Muscle layer of duodenum (tissue), 2 donors: ENCODE measurements around the gene CHIC2.
"Not testable (repeated sequence)": the region's sequence is repeated elsewhere in the genome, so short reads cannot be mapped to it uniquely, and the experiment has no call there.

Experiments used
- H3K27ac ChIP-seq: one replicate; pipeline ENCODE4 v1.7.0; 2013; ENCODE audit warnings: mild to moderate bottlenecking, low read length
- H3K27me3 ChIP-seq: one replicate; pipeline ENCODE4 v1.7.0; 2013; ENCODE audit warnings: low read depth, mild to moderate bottlenecking, control low read depth, low read length
- H3K36me3 ChIP-seq, 2 donors: one replicate each; pipeline ENCODE4 v1.7.0; 2013; ENCODE audit warnings: low read length in 2 of 2, control low read depth in 1 of 2, mild to moderate bottlenecking in 1 of 2; ENCODE audit not compliant: insufficient read depth in 2 of 2, control insufficient read depth in 1 of 2
- H3K4me1 ChIP-seq, 2 donors: one replicate each; pipeline ENCODE4 v1.7.0; 2013; ENCODE audit warnings: low read length in 2 of 2, mild to moderate bottlenecking in 2 of 2, control low read depth in 1 of 2, moderate library complexity in 1 of 2; ENCODE audit not compliant: insufficient read depth in 2 of 2, control insufficient read depth in 1 of 2
- H3K4me3 ChIP-seq, 2 donors: one replicate each; pipeline ENCODE4 v1.7.0; 2013; ENCODE audit warnings: low read length in 2 of 2, low read depth in 1 of 2, mild to moderate bottlenecking in 1 of 2
- H3K9me3 ChIP-seq, 2 donors: one replicate each; pipeline ENCODE4 v1.7.0; 2013; ENCODE audit warnings: low read length in 2 of 2, control low read depth in 1 of 2, mild to moderate bottlenecking in 1 of 2; ENCODE audit not compliant: control insufficient read depth in 1 of 2
- donor health status: healthy.

CHIC2 gene

DNA sequence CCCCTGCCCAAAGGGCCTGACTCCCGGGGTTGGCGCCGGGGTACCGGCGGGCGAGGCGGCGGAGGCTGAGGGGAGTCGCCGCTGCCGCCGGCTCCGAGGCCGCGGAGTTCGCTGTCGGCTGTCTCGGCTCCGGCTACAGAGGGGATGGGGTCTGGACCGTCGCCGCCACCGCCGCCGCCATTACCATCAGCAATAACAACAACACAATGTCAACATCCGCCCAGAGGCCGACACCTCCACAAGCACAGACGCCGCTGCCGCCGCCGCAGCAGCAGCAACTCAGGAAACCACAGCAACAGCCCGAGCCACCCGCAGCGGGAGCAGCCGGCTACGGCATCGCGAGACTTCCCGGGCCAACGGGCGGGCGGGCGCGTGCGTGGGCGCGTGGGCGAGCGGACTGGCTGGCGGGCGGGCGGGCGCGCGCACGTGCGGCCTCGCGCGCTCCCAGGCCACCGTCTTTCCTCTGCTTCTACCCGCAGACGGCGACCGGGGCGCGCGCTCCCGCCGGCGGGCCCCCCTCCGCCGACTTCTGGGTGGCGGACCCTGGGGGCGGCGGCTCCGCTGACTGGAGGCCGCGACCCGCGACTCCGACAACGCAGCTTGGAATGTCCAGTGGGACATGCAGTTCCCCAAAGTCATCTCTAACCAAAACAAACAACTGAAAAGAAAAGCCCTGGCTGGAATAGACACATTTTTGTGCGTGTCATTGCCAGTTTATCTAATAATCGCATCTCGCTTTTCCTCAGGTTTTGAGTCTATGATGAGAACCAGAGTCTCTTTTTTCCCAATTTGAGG, at the start of gene CHIC2:
TSS of gene CHIC2 (minus strand) at position 289 of the 795 bp plus-strand sequence. CDS start 305 bp downstream, outside the sequence.
- Histone ChIP-seq H3K27ac (peak within 1 kb of the TSS; percentile 90), H3K4me3 (peak within 1 kb of the TSS; percentile 82 to 96), H3K27me3 (no peaks in the 10 kb centered on the region), H3K4me1 (peaks cover 6 to 29% of the 10 kb centered on the region in 2 donors), H3K36me3 (peaks cover 0 to 19% of the 10 kb centered on the region in 2 donors), H3K9me3 (no peaks in the 10 kb centered on the region)

DNA sequence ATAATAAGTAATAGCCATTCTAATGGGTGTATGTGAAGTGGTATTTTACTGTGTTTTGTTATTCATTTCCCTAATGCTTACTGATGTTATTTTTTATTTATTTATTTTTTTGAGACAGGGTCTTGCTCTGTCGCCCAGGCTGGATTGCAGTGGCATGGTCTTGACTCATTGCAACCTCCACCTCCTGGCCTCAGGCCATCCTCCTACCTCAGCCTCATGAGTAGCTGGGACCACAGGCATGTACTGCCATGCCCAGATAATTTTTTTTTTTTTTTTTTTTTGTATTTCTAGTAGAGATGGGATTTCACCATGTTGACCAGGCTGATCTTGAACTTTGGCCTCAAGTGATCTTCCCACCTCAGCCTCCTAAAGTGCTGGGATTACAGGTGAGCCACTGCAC, 48.8 kb upstream of the CHIC2 start:
- H3K4me3 ChIP-seq, H3K4me1 ChIP-seq, H3K9me3 ChIP-seq, H3K27ac ChIP-seq, H3K36me3 ChIP-seq: not testable (repeated sequence)
- H3K27me3 ChIP-seq: peaks cover 24% of the 10 kb centered on the region

DNA sequence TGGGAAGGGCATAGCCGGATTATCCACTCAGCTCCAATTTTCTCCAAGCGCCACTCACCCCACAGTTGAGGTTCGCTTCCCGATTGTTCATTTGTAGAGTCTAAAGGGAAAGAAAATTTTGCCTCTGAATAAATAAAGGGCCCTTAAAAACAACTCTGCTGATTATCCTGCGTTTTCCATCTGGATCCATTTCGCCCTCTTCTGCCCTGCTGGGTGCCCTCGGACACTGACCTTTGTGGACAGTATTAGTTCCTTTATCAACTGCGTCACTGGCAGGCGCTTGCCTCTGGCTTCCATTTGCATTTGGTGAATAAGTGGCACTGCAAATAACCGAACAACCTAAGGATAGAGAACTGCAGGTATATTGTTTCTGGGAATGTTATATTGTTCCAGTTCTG, 45.6 kb upstream of the CHIC2 start:
- Histone ChIP-seq H3K27me3 (peaks cover 42% of the 10 kb centered on the region), H3K4me3 (peak overlapping the region in 1 of 2 donors; percentile 20), H3K9me3 (no peaks in the 10 kb centered on the region), H3K4me1 (peaks cover 0 to 9% of the 10 kb centered on the region in 2 donors), H3K36me3 (no peaks in the 10 kb centered on the region), H3K27ac (no peak overlapping the region)

DNA sequence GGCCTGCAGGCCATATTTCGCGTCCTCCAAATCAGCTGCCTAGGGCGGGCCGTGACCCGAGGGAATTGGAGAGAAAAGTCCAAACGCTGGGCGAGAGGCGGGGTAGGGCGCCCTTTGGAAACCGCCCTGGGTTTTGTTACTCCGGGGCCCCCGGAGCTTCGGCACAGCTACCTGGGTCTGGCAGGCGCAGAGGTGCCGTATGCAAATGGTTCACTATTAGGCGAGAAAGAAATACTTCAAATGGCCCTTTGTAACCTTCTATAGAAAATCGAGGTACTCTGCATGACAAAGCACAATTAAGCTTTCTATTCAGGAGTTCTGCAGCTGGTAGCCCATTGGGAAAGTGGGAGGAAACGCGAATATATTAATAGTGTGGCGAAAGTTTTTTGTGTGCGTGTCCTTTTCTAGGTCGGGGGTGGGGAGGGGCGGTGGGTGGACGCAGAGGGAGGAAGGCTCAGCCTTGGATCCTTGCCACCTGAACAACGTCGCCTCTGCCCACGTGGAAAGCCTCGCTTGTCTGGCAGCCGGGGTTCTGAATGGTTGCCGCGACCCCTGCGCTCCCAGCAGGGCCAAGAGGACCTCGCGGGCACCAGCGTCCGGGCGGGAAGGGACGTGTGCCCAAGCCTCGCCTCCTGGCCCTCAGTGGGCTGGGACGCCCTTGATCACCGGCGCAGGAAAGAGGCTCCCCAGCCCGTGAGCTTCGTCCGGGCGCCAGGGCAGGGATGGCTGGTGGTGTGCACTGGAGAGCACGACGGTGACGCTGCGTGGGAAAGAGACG, 45.0 kb upstream of the CHIC2 start:
- H3K4me3 ChIP-seq: peak overlapping the region in 1 of 2 donors; percentile 20
- H3K27ac ChIP-seq: no peak overlapping the region
- no peaks in the 10 kb centered on the region for H3K9me3 ChIP-seq
- H3K27me3 ChIP-seq: peaks cover 46% of the 10 kb centered on the region
- H3K36me3 ChIP-seq: no peaks in the 10 kb centered on the region
- H3K4me1 ChIP-seq: peaks cover 0 to 9% of the 10 kb centered on the region in 2 donors

DNA sequence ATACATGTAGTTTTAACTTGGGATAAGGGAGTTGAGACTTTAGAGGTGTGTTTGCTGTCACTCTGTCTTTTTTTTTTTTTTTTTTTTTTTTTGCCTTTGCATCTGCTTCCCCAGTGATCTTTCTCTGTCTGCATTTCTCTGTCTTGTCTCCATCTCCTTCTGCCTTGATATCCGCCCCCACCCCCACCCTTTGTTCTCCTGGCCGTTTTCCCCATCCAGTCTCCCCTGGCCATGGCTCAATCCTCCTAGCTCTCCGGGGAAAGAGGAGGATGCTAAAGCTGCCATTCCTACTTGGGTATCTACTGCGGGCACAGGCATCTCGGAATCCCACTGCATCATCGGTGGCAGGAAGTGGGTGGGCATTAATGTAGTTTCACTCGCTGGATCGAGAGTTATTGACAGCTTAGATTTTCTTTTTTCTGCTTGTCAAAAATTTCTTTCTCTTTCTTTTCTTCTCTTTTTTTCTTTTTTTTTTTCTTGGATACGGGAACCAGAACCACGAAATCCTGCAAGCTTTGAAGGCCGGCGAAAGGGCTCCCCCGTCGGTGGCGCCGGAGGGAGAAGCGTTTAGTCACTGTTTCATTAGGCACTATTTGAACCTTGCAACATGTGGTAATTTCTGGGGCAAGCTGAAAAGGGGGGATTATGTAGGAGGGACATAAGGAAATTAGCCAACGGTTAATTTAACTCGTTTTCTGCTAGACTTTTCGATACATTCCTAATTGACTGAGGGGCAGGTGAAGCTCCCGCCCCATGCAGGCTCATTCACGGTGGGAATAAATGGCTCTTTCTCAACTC, 43.7 kb upstream of the CHIC2 start:
- H3K27ac ChIP-seq: no peak overlapping the region
- no peaks in the 10 kb centered on the region for H3K36me3 ChIP-seq
- H3K4me3 ChIP-seq: no peak overlapping the region
- H3K27me3 ChIP-seq: peaks cover 57% of the 10 kb centered on the region
- peaks cover 0 to 22% of the 10 kb centered on the region in 2 donors for H3K4me1 ChIP-seq
- H3K9me3 ChIP-seq: no peaks in the 10 kb centered on the region

DNA sequence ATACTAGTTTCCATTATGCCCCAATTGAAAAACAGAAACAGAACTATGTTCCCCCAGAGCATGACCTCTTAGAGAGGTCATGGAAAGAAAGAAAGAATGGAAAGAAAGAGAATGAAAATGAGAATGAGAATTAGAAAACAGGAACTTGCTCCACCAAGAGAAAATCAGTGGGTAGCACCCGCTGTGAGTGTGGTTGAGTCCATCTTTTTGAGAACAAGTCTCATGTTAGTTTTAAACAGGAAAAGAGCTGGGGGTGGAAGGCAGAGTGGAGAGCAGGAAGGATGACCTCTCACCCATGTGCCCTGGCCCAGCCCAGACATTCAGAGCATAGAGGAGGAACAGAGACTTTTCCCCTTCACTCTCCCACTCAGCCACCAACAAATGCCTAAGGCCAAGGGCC, 40.5 kb upstream of the CHIC2 start:
- peaks cover 6 to 40% of the 10 kb centered on the region in 2 donors for H3K4me1 ChIP-seq
- H3K27ac ChIP-seq: no peak overlapping the region
- no peaks in the 10 kb centered on the region for H3K36me3 ChIP-seq
- no peaks in the 10 kb centered on the region for H3K9me3 ChIP-seq
- no peak overlapping the region for H3K4me3 ChIP-seq
- H3K27me3 ChIP-seq: peaks cover 75% of the 10 kb centered on the region

DNA sequence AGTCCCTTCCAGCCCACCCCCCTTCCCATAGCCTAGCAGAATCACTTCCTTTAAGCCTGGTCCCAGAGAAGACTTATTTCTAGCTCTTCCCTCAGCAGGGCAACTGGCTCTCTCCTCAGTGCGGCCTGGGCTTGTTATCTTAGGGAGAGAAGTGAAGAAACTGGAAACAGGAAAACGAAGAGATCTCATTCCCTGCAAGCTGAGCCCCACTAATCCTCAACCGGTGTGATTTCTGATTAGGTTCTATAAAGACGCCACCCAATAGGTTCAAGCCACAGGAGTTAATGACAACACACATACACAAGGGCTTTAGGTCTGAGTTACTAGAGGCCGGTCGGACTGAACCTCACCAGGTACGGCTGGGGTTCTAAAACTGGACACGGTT, 38.8 kb upstream of the CHIC2 start:
- Histone ChIP-seq H3K9me3 (no peaks in the 10 kb centered on the region), H3K4me3 (peak overlapping the region; percentile 31 to 33), H3K4me1 (peaks cover 6 to 39% of the 10 kb centered on the region in 2 donors), H3K27me3 (peaks cover 76% of the 10 kb centered on the region), H3K27ac (no peak overlapping the region), H3K36me3 (no peaks in the 10 kb centered on the region)

DNA sequence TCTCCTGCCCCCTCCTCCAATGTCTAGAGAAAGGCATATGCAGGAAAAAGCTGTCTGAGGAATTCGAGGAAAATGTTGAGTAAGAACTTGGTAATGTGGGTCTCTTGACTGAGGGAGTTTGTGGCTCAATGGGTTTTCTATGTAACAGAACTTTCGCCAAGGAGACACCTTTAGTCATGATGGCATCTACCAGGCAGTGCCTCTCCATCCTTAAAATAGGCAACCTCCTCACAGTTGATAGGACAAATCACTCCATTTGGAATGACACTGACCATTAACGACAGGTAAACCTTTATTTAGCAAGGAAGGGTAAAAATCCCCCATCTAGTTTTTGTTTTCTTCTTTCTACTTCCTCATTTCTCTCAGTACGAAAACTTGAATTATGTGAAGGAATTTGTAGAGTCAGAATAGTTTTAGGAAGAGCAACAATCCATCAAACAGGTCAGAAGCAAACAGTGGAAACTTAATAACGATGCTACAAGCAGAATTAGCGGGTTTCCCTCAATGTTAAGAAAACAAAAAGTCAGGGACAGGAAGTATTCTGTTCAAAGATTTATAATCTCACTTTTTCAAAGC, 38.2 kb upstream of the CHIC2 start:
- Histone ChIP-seq H3K27me3 (peaks cover 76% of the 10 kb centered on the region), H3K9me3 (no peaks in the 10 kb centered on the region), H3K27ac (no peak overlapping the region), H3K4me3 (no peak overlapping the region), H3K36me3 (no peaks in the 10 kb centered on the region), H3K4me1 (peaks cover 6 to 39% of the 10 kb centered on the region in 2 donors)

DNA sequence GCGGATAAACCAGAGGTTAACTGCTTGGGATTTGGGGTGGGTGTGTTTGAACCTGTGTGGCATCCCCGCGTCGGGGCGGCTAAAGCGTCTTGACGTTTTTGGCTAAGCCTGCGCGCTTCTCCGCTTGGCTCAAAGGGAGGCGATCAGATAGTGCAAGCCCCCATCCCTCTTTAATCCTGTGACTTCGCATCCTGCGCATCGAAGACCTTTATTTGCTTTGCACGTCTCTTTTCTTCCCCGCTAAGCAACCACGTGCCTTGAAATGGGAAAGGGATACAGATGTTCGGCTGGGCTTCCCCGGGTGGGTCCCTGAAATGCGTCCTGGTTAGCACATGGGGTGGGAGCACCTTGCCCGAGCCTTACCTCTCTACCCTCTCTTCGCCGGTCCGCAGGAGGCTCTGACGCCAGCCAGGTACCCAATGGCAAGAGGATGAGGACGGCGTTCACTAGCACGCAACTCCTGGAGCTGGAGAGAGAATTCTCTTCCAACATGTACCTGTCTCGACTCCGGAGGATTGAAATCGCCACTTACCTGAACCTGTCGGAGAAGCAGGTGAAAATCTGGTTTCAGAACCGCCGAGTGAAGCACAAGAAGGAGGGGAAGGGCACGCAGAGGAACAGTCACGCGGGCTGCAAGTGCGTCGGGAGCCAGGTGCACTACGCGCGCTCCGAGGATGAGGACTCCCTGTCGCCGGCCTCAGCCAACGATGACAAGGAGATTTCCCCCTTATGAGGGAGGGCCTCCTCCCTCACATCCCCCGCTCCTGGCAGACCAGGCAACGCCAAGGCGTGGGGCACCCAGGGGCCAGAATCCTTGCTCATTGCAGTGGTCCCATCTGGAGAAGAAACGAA, 37.0 kb upstream of the CHIC2 start:
- H3K27me3 ChIP-seq: peaks cover 80% of the 10 kb centered on the region
- H3K4me3 ChIP-seq: peak overlapping the region; percentile 4 to 57
- no peaks in the 10 kb centered on the region for H3K36me3 ChIP-seq
- H3K9me3 ChIP-seq: no peaks in the 10 kb centered on the region
- H3K4me1 ChIP-seq: peaks cover 6 to 39% of the 10 kb centered on the region in 2 donors
- no peak overlapping the region for H3K27ac ChIP-seq

DNA sequence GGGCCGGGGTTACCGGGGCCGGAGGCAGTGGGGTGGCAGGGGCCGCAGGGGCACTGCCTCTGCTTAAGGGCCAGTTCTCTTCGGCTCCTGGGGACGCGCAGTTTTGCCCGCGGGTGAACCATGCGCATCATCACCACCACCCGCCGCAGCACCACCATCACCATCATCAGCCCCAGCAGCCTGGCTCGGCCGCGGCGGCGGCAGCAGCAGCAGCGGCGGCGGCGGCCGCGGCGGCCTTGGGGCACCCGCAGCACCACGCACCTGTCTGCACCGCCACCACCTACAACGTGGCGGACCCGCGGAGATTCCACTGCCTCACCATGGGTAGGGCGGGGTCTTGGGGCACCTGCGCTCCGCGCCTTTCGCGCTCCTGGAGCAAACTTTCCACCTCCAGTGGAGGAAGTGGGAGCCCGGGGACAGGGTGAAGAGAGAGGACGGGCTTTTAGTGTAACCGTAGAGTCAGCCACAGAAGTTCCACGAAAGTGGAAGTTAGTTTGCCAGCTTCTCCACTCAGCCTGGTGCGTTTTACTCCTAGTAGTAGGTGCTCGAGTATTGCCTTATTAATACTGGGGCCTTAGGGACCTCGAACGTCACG, 36.3 kb upstream of the CHIC2 start:
- H3K27ac ChIP-seq: no peak overlapping the region
- peaks cover 88% of the 10 kb centered on the region for H3K27me3 ChIP-seq
- no peaks in the 10 kb centered on the region for H3K9me3 ChIP-seq
- H3K4me3 ChIP-seq: peak overlapping the region; percentile 4 to 57
- H3K36me3 ChIP-seq: no peaks in the 10 kb centered on the region
- H3K4me1 ChIP-seq: peaks cover 6 to 39% of the 10 kb centered on the region in 2 donors
